SK-N-SH treated with all-trans-retinoic acid at 6 μM for 48 hours (cell line): Measurements from ENCODE around the gene TTC39C.

Experiments
- CSDC2 ChIP-seq: fragments of 250-450 bp; sonication (Bioruptor Pico); IDR thresholded peaks from 2 replicates; pipeline ENCODE4 v1.5.0; 2020; ENCODE audit warnings: mild to moderate bottlenecking, moderate library complexity
- CSRNP3 ChIP-seq: fragments of 250-450 bp; sonication (Bioruptor Pico); IDR thresholded peaks from 2 replicates; pipeline ENCODE4 v1.5.1; 2021; ENCODE audit warnings: mild to moderate bottlenecking, moderate library complexity
- ISL1 ChIP-seq: fragments of 250-450 bp; sonication (Bioruptor Pico); IDR thresholded peaks from 2 replicates; pipeline ENCODE4 v2.1.2; 2022; ENCODE audit warnings: mild to moderate bottlenecking, moderate library complexity
- PATZ1 ChIP-seq: fragments of 250-450 bp; sonication (Bioruptor Pico); IDR thresholded peaks from 2 replicates; pipeline ENCODE4 v1.8.0; 2020; ENCODE audit warnings: mild to moderate bottlenecking, moderate library complexity, borderline replicate concordance
- POU6F1 ChIP-seq: fragments of 250-450 bp; sonication (Bioruptor Pico); IDR thresholded peaks from 2 replicates; pipeline ENCODE4 v1.8.0; 2021; ENCODE audit warnings: low read depth, mild to moderate bottlenecking, moderate library complexity, borderline replicate concordance
- RARB ChIP-seq: fragments of 250-450 bp; sonication (Bioruptor Pico); IDR thresholded peaks from 2 replicates; pipeline ENCODE4 v1.8.0; 2021; ENCODE audit warnings: mild to moderate bottlenecking, moderate library complexity
- TOX ChIP-seq: fragments of 250-450 bp; sonication (Bioruptor Pico); IDR thresholded peaks from 2 replicates; pipeline ENCODE4 v1.8.0; 2021; ENCODE audit warnings: mild to moderate bottlenecking, moderate library complexity, borderline replicate concordance
- ZC3H10 ChIP-seq: fragments of 250-450 bp; sonication (Bioruptor Pico); IDR thresholded peaks from 2 replicates; pipeline ENCODE4 v1.5.1; 2021; ENCODE audit warnings: mild to moderate bottlenecking, moderate library complexity
- ZFP3 ChIP-seq: fragments of 250-450 bp; sonication (Bioruptor Pico); IDR thresholded peaks from 2 replicates; pipeline ENCODE4 v1.5.0; 2020; ENCODE audit warnings: mild to moderate bottlenecking, moderate library complexity
- ZFP30 ChIP-seq: fragments of 450-650 bp; formaldehyde crosslinking; IDR thresholded peaks from 2 replicates; pipeline ENCODE4 v1.5.0; 2022; ENCODE audit warnings: mild to moderate bottlenecking, moderate library complexity

DNA sequence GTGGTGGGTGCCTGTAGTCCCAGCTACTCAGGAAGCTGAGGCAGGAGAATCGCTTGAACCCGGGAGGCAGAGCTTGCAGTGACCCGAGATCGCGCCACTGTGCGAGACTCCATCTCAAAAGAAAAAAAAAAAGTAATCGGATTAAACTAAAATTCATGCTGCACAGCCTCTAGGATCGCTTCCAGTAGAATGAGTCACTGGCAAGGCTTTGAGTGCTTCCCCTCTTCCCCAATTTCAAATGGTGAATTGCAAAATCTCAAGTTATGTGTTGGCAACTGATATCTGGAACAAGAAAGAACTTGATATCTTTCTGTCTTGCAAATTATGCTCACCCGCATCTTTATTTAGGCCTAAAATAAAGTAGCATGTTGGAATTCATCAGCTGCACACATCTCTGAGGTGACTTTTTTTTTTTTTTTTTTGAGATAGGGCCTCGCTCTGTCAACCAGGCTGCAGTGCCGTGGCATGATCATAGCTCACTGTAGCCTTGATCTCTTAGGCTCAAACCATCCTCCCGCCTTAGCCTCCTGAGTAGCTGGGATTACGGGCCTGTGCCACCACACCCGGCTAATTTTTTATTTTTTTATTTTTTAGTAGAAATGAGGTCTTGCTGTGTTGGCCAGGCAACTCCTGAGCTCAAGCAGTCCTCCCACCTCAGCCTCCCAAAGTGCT is 12.7 kb downstream of the TTC39C start:
- TF ChIP-seq ISL1 (CRISPR knock-in tag) (peak; percentile 77), CSDC2 (CRISPR knock-in tag) (no peak), POU6F1 (CRISPR knock-in tag) (no peak), ZC3H10 (CRISPR knock-in tag) (no peak), ZFP30 (CRISPR knock-in tag) (no peak), TOX (CRISPR knock-in tag) (no peak), CSRNP3 (no peak), RARB (CRISPR knock-in tag) (no peak), ZFP3 (CRISPR knock-in tag) (no peak), PATZ1 (no peak)
